ENCODE data around the gene SDK1. TPM values are rescaled to one million over a fixed set of nuclear protein-coding genes. Genes with fewer than 3 reads are reported as not detected.

SDK1 gene
- total RNA-seq, 1 donor, result 0.43 TPM

DNA sequence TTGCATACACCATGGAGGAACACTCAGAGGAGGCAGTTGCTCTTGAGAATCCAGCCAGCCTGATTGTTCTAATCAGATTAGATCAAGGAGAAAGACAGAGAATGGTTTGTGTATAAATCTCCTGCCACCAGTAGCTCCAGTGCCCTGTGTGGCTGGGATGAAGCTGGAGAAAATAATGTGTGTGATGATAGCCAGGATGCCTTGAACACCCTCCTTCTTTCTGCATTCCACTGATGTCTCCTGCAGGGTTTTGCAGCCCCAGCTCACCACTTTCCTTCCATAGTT, 766.4 kb downstream of the SDK1 start:
- TF ChIP-seq, protein P1, sequence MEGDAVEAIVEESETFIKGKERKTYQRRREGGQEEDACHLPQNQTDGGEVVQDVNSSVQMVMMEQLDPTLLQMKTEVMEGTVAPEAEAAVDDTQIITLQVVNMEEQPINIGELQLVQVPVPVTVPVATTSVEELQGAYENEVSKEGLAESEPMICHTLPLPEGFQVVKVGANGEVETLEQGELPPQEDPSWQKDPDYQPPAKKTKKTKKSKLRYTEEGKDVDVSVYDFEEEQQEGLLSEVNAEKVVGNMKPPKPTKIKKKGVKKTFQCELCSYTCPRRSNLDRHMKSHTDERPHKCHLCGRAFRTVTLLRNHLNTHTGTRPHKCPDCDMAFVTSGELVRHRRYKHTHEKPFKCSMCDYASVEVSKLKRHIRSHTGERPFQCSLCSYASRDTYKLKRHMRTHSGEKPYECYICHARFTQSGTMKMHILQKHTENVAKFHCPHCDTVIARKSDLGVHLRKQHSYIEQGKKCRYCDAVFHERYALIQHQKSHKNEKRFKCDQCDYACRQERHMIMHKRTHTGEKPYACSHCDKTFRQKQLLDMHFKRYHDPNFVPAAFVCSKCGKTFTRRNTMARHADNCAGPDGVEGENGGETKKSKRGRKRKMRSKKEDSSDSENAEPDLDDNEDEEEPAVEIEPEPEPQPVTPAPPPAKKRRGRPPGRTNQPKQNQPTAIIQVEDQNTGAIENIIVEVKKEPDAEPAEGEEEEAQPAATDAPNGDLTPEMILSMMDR (IDR thresholded peaks at IDR 0.05; ENCODE audit: insufficient read depth, low read depth, low read length), result no peak
- H3K4me3 ChIP-seq (ENCODE audit: low read depth, low read length), result no peak overlapping the region
- DNase-seq (ENCODE audit: low read depth), result no peak

DNA sequence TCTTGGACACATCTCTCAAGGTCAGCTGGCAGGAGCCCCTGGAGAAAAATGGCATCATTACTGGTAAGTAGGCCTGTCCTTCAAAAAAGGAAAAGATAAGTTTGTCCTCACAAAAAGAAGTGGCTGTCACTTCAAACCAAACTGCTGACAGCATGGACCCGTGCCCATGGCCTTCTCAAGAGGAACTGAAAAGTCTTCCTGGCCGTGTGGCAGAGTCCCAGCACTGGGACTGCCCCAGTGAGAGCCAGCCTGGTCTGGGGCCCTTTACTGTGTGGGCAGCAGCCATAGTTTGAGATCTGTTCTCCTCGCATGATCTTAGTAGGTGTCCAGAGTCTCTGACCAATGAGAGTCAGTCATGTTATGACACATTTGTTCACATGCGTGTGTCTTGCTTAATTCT, 766.8 kb downstream of the SDK1 start:
- H3K4me3 ChIP-seq (ENCODE audit: low read depth, low read length), result no peak overlapping the region
- TF ChIP-seq, protein P1 (IDR thresholded peaks at IDR 0.05; ENCODE audit: insufficient read depth, low read depth, low read length), result no peak
- DNase-seq (ENCODE audit: low read depth), result no peak

DNA sequence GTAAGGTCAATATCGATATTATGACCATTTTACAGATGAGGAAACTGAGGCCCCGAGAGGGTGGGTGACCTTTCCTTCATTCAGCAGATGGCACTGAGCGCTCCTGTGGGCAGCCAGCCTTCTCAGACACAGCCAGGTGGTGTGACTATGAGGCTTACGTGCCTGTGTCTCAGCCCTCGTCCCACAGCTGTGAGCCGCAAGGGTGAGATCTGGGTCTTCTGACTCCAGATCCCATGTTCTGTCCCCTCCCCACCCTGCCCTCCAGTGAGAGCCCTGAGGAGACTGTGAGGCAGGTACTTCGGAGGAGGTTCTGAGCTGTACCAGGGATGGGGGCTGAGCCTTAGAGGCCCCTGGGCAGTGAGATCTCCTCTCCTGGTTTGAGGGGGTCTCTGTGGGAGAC, 767.2 kb downstream of the SDK1 start:
- TF ChIP-seq, protein P1 (IDR thresholded peaks at IDR 0.05; ENCODE audit: insufficient read depth, low read depth, low read length), result no peak
- no peak overlapping the region for H3K4me3 ChIP-seq (ENCODE audit: low read depth, low read length)
- DNase-seq (ENCODE audit: low read depth), result no peak

DNA sequence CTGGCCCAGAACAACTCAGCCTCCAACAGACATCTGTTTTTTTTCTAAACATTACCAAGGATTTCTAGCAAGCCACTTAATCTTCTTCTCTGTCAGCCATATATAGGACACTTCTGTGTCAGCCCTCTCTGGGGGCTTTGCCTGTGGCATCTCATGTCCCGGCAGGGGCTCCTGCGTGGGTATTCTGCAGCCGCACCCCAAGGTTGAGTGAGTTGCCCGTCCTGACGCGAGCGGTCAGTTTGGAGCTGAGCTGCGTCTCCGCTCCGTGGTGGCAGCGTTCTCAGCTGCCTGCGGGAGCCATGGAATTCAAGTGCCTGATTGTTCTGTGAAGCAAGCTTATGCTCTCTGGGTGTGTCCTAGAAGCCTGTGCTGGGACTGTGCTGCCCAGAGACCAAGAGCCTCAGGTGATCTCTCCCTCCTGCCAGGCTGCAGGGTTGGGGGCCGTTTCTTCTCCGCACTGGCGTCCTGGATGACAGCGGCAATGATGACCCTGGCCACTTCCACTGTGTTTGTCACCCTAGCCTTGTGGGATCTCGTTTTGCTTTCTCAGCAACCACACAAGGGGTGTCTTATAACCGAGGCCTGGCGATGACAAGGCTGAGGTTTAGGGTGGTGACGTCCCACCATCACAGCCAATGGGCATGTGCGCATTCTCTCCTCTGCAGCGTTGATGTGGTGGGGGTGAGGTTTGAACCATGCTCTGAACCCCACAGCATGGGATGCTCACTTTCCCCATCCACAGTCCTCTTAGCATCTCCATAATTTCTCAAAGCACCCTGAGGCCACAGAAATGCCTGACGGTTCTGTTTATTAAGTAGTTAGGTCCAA, 768.4 kb downstream of the SDK1 start:
- no peak for DNase-seq (ENCODE audit: low read depth)
- TF ChIP-seq, protein P1 (IDR thresholded peaks at IDR 0.05; ENCODE audit: insufficient read depth, low read depth, low read length), result no peak
- H3K4me3 ChIP-seq (ENCODE audit: low read depth, low read length), result no peak overlapping the region

DNA sequence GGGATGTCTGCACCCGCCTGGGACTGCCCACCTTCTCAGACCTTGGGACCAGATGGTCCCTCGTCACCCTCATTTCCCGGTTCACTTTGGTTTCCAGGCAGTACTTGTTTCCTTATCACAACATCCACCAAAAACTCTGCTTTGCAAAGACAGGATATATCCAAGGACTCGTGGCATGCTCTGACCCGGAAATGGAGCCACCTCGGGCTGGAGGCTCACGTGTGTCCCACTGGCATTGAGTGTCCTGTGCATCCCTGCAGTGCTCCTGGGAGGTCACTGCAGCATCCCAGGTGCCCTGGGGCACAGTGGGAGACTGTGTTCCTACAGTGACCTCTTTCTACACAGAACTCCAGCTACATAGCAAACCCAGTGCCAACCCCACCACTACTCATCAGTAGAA, 769.2 kb downstream of the SDK1 start:
- TF ChIP-seq, protein P1 (IDR thresholded peaks at IDR 0.05; ENCODE audit: insufficient read depth, low read depth, low read length), result no peak
- no peak for DNase-seq (ENCODE audit: low read depth)
- no peak overlapping the region for H3K4me3 ChIP-seq (ENCODE audit: low read depth, low read length)

DNA sequence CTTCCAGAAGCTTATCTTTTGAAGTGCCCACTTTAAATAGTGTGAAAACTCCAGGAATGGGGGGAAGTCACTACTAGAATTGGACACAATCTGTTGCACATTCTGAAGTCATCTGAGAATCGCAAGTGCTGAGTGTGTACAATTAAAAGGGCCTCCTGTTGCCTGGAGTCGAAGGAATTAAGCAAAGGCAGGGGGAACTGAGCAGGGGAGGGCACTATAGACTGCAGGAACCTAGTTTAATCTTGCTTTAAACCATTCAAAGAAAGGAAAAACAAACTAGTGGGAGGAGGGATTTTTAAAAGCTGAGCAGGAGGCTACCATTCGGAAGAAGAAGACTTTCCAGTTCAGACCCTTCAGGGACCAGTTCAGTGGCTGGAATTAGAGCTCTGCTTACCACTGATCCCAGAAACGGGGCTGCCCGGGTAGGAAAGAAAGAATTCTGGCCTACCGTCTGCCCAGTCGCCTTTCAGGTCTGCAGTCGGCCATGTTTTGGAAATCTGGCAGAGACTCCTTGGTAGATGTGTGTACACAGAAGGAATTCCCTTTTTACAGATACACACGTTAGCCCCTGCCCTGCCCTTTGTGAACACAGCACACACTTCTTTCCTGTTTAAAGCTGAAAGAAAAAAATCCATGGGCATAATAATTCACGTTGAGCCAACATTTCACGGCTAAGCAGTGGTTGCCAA, 770.5 kb downstream of the SDK1 start:
- DNase-seq (ENCODE audit: low read depth), result no peak
- TF ChIP-seq, protein P1 (IDR thresholded peaks at IDR 0.05; ENCODE audit: insufficient read depth, low read depth, low read length), result no peak
- H3K4me3 ChIP-seq (ENCODE audit: low read depth, low read length), result no peak overlapping the region
